HCT116 (cell line): ENCODE data around the gene SLX9. TPM values are rescaled to one million over a fixed set of nuclear protein-coding genes. Genes with fewer than 3 reads are reported as not detected.

Source experiments
- ATAC-seq: fragments of 200-7000 bp; cut with Tn5 transposase; 2 replicates; pipeline ENCODE4 v1.9.1; 2020; ENCODE audit warnings: mild to moderate bottlenecking, moderate library complexity
- BruUV-seq: library from RNA; stranded (reverse); fragments of 400-500 nt; replicated peaks from 2 replicates; lab custom pipeline; 2021; lab: Mats Ljungman, UMichigan
- CTCF ChIA-PET: fragments of 300-600 bp; sonication (Branson Sonifier 250); formaldehyde crosslinking; loops from one replicate; lab custom pipeline; 2021; ENCODE audit warnings: antibody characterized with exemption; lab: Charles Lee
- POLR2A ChIA-PET: fragments of 300-600, 350-600 bp; sonication (Branson Sonifier 250); formaldehyde crosslinking; loops from one replicate; lab custom pipeline; 2021; ENCODE audit warnings: antibody characterized with exemption; lab: Charles Lee
- RAD21 ChIA-PET, 2 experiments: fragments of 300-600 bp; sonication (Branson Sonifier 250); formaldehyde crosslinking; loops; one replicate each; lab custom pipeline; 2023; ENCODE audit warnings: low total read pairs in 2 of 2; ENCODE audit not compliant: uncharacterized antibody in 2 of 2, unreplicated experiment in 2 of 2, low non-redundant PET in 1 of 2; lab: Charles Lee
- DNase-seq: peaks from one replicate; pipeline ENCODE4 v3.0.0-alpha.2; 2010; ENCODE audit warnings: low read depth, low spot score
- H2AFZ ChIP-seq: fragments of 200-600 bp; shearing (Covaris generic), sonication (generic); 2 replicates; pipeline ENCODE4 v1.6.1; 2017; ENCODE audit warnings: low read depth, mixed run types, mixed read lengths, antibody characterized with exemption, low read length; ENCODE audit not compliant: poor library complexity, severe bottlenecking
- H3K27ac ChIP-seq: 2 replicates; pipeline ENCODE4 v1.5.1; 2012; ENCODE audit warnings: low read depth, low read length
- H3K27me3 ChIP-seq: fragments of 200-600 bp; sonication (generic); 2 replicates; pipeline ENCODE4 v1.6.1; 2016; ENCODE audit warnings: mixed run types, low read length, mixed read lengths; ENCODE audit not compliant: insufficient read depth
- H3K36me3 ChIP-seq, 2 experiments: fragments of 200-500 bp in 1 of 2; fragments of 200-600 bp in 1 of 2; sonication (Bioruptor generic) in 1 of 2; sonication (generic) in 1 of 2; 2 replicates each; pipeline versions ENCODE4 v1.5.1 to v1.6.1; 2014 to 2016; ENCODE audit warnings: low read length in 2 of 2, inconsistent platforms in 1 of 2, mixed read lengths in 1 of 2, mixed run types in 1 of 2; ENCODE audit not compliant: insufficient read depth in 2 of 2, control insufficient read depth in 1 of 2
- H3K4me1 ChIP-seq, 2 experiments: fragments of 200-600 bp in 1 of 2; sonication (generic) in 1 of 2; 2 replicates each; pipeline versions ENCODE4 v1.5.1 to v1.6.1; 2012 to 2017; ENCODE audit warnings: low read length in 2 of 2, inconsistent platforms in 1 of 2, mild to moderate bottlenecking in 1 of 2, mixed read lengths in 1 of 2, mixed run types in 1 of 2, moderate library complexity in 1 of 2; ENCODE audit not compliant: insufficient read depth in 2 of 2, control insufficient read depth in 1 of 2
- H3K4me2 ChIP-seq: fragments of 200-600 bp; sonication (generic); 2 replicates; pipeline ENCODE4 v1.6.1; 2017; ENCODE audit warnings: mixed run types, low read length, mixed read lengths
- H3K4me3 ChIP-seq, 2 experiments: fragments of 200-600 bp in 1 of 2; sonication (generic) in 1 of 2; replicated peaks in 1 of 2; 2 replicates each; pipeline ENCODE4 v1.5.1; 2011 to 2016; ENCODE audit warnings: low read length in 2 of 2, control low read depth in 1 of 2, low read depth in 1 of 2, mild to moderate bottlenecking in 1 of 2, mixed read lengths in 1 of 2, mixed run types in 1 of 2
- H3K79me2 ChIP-seq: fragments of 200-600 bp; sonication (generic); 2 replicates; pipeline ENCODE4 v1.6.1; 2017; ENCODE audit warnings: mild to moderate bottlenecking, mixed run types, low read length, moderate library complexity, mixed read lengths; ENCODE audit not compliant: insufficient read depth
- H3K9ac ChIP-seq: fragments of 200-600 bp; sonication (generic); 2 replicates; pipeline ENCODE4 v1.6.1; 2016; ENCODE audit warnings: low read length, mixed read lengths
- H3K9me2 ChIP-seq: fragments of 200-600 bp; sonication (generic), shearing (Covaris generic); 2 replicates; pipeline ENCODE4 v1.6.1; 2017; ENCODE audit warnings: mixed run types, mild to moderate bottlenecking, moderate library complexity; ENCODE audit not compliant: insufficient read depth
- H3K9me3 ChIP-seq, 2 experiments: fragments of 200-500 bp in 1 of 2; fragments of 200-600 bp in 1 of 2; sonication (Bioruptor generic) in 1 of 2; sonication (generic) in 1 of 2; 2 replicates each; pipeline ENCODE4 v1.6.1; 2014 to 2017; ENCODE audit warnings: low read length in 2 of 2, mixed read lengths in 2 of 2, inconsistent platforms in 1 of 2, low read depth in 1 of 2, mild to moderate bottlenecking in 1 of 2, mixed run types in 1 of 2, moderate library complexity in 1 of 2; ENCODE audit not compliant: control insufficient read depth in 1 of 2, insufficient read depth in 1 of 2
- H4K20me1 ChIP-seq: fragments of 200-600 bp; sonication (generic), shearing (Covaris generic); 2 replicates; pipeline ENCODE4 v1.6.1; 2017; ENCODE audit warnings: mixed run types, mild to moderate bottlenecking, moderate library complexity; ENCODE audit not compliant: insufficient read depth
- CEBPB ChIP-seq: IDR thresholded peaks from 2 replicates; pipeline ENCODE4 v1.6.1; 2012; ENCODE audit warnings: low read depth
- EZH2phosphoT487 ChIP-seq: fragments of 200-600 bp; IDR thresholded peaks from 2 replicates; pipeline ENCODE4 v1.6.1; 2018; ENCODE audit warnings: antibody characterized with exemption, borderline replicate concordance
- POLR2A ChIP-seq: IDR thresholded peaks from 2 replicates; pipeline ENCODE4 v1.7.0; 2011; ENCODE audit warnings: borderline replicate concordance; ENCODE audit not compliant: insufficient read depth, insufficient read length; ENCODE audit errors: extremely low read depth
- POLR2AphosphoS5 ChIP-seq: IDR thresholded peaks from 2 replicates; pipeline ENCODE4 v1.6.1; 2011; ENCODE audit warnings: mild to moderate bottlenecking, low read depth, low read length, moderate library complexity
- RAD21 ChIP-seq: IDR thresholded peaks from 2 replicates; pipeline ENCODE4 v1.6.1; 2012; ENCODE audit warnings: low read depth, mild to moderate bottlenecking
- intact Hi-C: fragments of 100-400 bp; cut with micrococcal nuclease; formaldehyde crosslinking; loops from 2 replicates; pipeline ENCODE4 v1.10.0; 2022
- total RNA-seq: library from RNA; stranded (reverse); gene quantifications from one replicate; pipeline ENCODE4 v1.2.1, GENCODE V29; 2021; ENCODE audit not compliant: unreplicated experiment
- TF ChIP-seq, protein P1 (sequence below), 3 experiments: fragments of 200-600 bp in 1 of 3; sonication (generic) in 1 of 3; IDR thresholded peaks in 2 of 3; conservative IDR thresholded peaks in 1 of 3; 2 replicates each; pipeline ENCODE4 v1.5.1; 2012 to 2017; ENCODE audit warnings: low read depth in 2 of 3, low read length in 2 of 3, antibody characterized with exemption in 1 of 3, borderline replicate concordance in 1 of 3, control low read depth in 1 of 3, mild to moderate bottlenecking in 1 of 3, mixed read lengths in 1 of 3, mixed run types in 1 of 3, moderate library complexity in 1 of 3; ENCODE audit not compliant: insufficient read depth in 1 of 3
- TF ChIP-seq, protein P2 (sequence below): IDR thresholded peaks from 2 replicates; pipeline ENCODE4 v1.6.1; 2012

Gene SLX9
- total RNA-seq, 1 experiment from 2014 or later: 61.9 TPM

DNA sequence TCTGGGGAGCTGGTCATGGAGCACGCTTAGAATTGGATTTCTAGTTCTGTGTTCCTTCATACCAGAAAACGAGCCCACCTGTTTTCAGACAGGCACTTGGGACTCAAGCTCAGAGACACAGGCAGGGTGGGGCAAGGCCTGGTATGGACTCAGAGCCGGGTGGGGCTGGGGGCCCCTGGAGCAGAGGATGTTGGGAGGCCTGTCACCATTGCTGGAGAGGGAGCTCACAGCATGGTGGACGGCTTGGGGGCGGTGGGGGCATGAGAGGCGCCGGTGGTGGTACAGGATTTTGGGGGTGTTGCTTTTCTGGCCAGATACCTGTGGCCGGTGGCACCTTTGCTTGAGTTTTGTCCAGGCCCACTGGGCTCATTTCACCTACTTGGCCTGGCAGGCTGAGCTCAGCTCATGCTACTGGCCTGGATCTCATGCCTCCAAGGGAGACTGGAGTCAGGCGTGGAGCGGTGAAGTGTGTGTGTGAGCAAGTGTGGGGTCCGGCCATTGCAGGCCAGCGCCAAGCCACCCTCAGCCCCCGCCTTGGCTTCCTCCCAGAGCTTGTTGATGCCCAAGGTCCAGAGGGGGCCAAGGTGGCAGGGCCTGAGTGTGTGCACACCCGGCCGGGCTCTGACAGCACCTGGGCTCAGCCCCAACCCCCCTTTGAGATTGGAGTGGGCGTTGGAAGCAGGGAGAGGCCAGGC is 8.7 kb downstream of the SLX9 start:
- H4K20me1 ChIP-seq: no peaks in the 10 kb centered on the region
- DNase-seq (no peak), ATAC-seq (no peak)
- H3K36me3 ChIP-seq: peaks cover 12 to 31% of the 10 kb centered on the region in 2 experiments
- H3K79me2 ChIP-seq: peaks cover 96% of the 10 kb centered on the region
- ChIA-PET POLR2A (no interaction called here), CTCF (interaction anchor here (0.7 to 6.4 kb wide), 6 partner anchors 9 to 342 kb away, joined by 3 to 54 read pairs (median 16); no protein-coding TSS in a partner anchor), RAD21 (no interaction called here)
- no TSS peak for BruUV-seq
- intact Hi-C loops: loop anchor here (1.0 kb wide), 1 partner anchor 180 kb away; no protein-coding TSS in a partner anchor
- no peak overlapping the region for H2AFZ ChIP-seq
- no peak overlapping the region for H3K9ac ChIP-seq
- H3K9me2 ChIP-seq: no peaks in the 10 kb centered on the region
- H3K4me2 ChIP-seq: no peak overlapping the region
- H3K27me3 ChIP-seq: no peaks in the 10 kb centered on the region
- H3K4me1 ChIP-seq: no peaks in the 10 kb centered on the region; a peak in 1 of 4 replicates
- no peak overlapping the region for H3K27ac ChIP-seq
- H3K9me3 ChIP-seq: no peaks in the 10 kb centered on the region
- no peak overlapping the region for H3K4me3 ChIP-seq
- TF ChIP-seq, protein P1, sequence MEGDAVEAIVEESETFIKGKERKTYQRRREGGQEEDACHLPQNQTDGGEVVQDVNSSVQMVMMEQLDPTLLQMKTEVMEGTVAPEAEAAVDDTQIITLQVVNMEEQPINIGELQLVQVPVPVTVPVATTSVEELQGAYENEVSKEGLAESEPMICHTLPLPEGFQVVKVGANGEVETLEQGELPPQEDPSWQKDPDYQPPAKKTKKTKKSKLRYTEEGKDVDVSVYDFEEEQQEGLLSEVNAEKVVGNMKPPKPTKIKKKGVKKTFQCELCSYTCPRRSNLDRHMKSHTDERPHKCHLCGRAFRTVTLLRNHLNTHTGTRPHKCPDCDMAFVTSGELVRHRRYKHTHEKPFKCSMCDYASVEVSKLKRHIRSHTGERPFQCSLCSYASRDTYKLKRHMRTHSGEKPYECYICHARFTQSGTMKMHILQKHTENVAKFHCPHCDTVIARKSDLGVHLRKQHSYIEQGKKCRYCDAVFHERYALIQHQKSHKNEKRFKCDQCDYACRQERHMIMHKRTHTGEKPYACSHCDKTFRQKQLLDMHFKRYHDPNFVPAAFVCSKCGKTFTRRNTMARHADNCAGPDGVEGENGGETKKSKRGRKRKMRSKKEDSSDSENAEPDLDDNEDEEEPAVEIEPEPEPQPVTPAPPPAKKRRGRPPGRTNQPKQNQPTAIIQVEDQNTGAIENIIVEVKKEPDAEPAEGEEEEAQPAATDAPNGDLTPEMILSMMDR (IDR thresholded peaks at IDR 0.05 in 2 of 3, conservative IDR thresholded peaks at IDR 0.05 in 1 of 3; ENCODE audit: borderline replicate concordance in 1 of 3, insufficient read depth in 1 of 3, low read depth in 2 of 3, low read length in 2 of 3): no peak
- TF ChIP-seq RAD21 (no peak), CEBPB (no peak), POLR2AphosphoS5 (no peak), EZH2phosphoT487 (no peak), POLR2A (no peak)
- TF ChIP-seq, protein P2, sequence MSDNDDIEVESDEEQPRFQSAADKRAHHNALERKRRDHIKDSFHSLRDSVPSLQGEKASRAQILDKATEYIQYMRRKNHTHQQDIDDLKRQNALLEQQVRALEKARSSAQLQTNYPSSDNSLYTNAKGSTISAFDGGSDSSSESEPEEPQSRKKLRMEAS: no peak
